Stomach (tissue), 9 donors: ENCODE results near the gene GPX7. TPM values are rescaled to one million over a fixed set of nuclear protein-coding genes. Genes with fewer than 3 reads are reported as not detected.

Experiments
- DNase-seq, 2 donors: peaks; one replicate each; pipeline versions ENCODE4 v3.0.0 to v3.0.0-alpha.2; 2013 to 2019
- H3K27ac ChIP-seq, 5 donors: fragments of 200-600 bp in 4 of 5; sonication (generic) in 4 of 5; one replicate each; pipeline ENCODE4 v1.5.1; 2013 to 2019; ENCODE audit warnings: mild to moderate bottlenecking in 1 of 5, moderate library complexity in 1 of 5
- H3K27me3 ChIP-seq, 3 donors: fragments of 200-600 bp; sonication (generic); one replicate each; pipeline ENCODE4 v1.5.1; 2017 to 2019; ENCODE audit warnings: mixed run types in 1 of 3
- H3K36me3 ChIP-seq, 4 donors: fragments of 200-600 bp; sonication (generic); 1 replicate in 3 of 4; 2 replicates in 1 of 4; pipeline ENCODE4 v1.5.1; 2016 to 2019
- H3K4me1 ChIP-seq, 4 donors: fragments of 200-600 bp; sonication (generic); one replicate each; pipeline ENCODE4 v1.5.1; 2016 to 2019
- H3K4me3 ChIP-seq, 4 donors: fragments of 200-600 bp; sonication (generic) in 3 of 4; one replicate each; pipeline ENCODE4 v1.5.1; 2016 to 2019; ENCODE audit warnings: mild to moderate bottlenecking in 1 of 4
- H3K9me3 ChIP-seq, 4 donors: fragments of 200-600 bp; sonication (generic); one replicate each; pipeline ENCODE4 v1.5.1; 2016 to 2019
- EP300 ChIP-seq: sonication (generic); formaldehyde crosslinking; IDR thresholded peaks from one replicate; pipeline ENCODE4 v1.6.1; 2017; ENCODE audit warnings: antibody characterized with exemption
- POLR2A ChIP-seq, 4 donors: fragments of 450-650 bp; IDR thresholded peaks; one replicate each; pipeline ENCODE4 v1.6.1; 2016; ENCODE audit warnings: antibody characterized with exemption in 4 of 4, control low read depth in 2 of 4, mild to moderate bottlenecking in 1 of 4, moderate library complexity in 1 of 4
- POLR2AphosphoS5 ChIP-seq, 3 donors: sonication (generic); formaldehyde crosslinking; IDR thresholded peaks; one replicate each; pipeline ENCODE4 v1.6.1; 2016; ENCODE audit warnings: antibody characterized with exemption in 3 of 3
- WGBS, 5 donors: extraction: QIAGEN DNeasy Blood & Tissue Kit in 3 of 5; methylation state at CpG; one replicate each; pipeline versions ENCODE4 v1.1.5 to v1.1.7; 2013 to 2018; 5-methylcytosine and 5-hydroxymethylcytosine counted together
- intact Hi-C: fragments of 100-400 bp; cut with DNase I; formaldehyde crosslinking; loops from one replicate; pipeline ENCODE4 v1.15.1; 2023; ENCODE audit warnings: low total_unique reads
- polyA plus RNA-seq, 3 donors: library from polyadenylated mRNA; stranded (reverse); fragments of 200-250 nt; gene quantifications; one replicate each; pipeline ENCODE4 v1.2.3, GENCODE V29; 2013
- total RNA-seq, 5 donors: library from RNA; depleted of rRNA; stranded (reverse); fragments of >200 nt; gene quantifications; one replicate each; pipeline versions ENCODE4 v1.1.0 to v1.2.3, GENCODE V29; 2014 to 2016
- TF ChIP-seq, protein P1 (sequence below), 7 experiments: fragments of 450-650 bp in 4 of 7; fragments of 200-600 bp in 3 of 7; sonication (generic) in 3 of 7; IDR thresholded peaks; one replicate each; pipeline ENCODE4 v1.5.1; 2016 to 2019; ENCODE audit warnings: antibody characterized with exemption in 7 of 7, control low read depth in 2 of 7, mild to moderate bottlenecking in 1 of 7
- donor health status: healthy with polysubstance abuse.
- donor health status: Bipolar disorder and iron deficiency.
- donor health status: healthy.

GPX7 gene
- total and polyA plus RNA-seq, 8 donors: 0.87 to 57.6 (median 7.0) TPM; not detected in 1

DNA sequence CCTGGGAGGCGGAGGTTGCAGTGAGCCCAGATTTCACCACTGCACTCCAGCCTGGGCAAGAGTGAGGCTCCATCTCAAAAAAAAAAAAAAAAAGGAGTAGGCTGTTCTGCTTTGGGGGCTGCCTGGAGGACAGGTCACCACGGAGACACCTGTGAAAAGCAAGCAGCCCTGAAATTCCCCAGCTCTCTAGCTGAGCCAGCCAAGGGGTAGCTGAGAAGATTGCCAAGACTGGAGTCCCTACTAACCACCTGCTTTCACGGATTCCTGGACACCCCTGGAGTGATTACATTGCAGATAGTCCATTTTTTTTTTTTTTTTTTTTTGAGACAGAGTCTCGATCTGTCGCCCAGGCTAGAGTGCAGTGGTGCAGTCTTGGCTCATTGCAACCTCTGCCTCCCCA lies 12.5 kb downstream of the GPX7 start:
- Histone ChIP-seq H3K27ac (no peak overlapping the region), H3K9me3 (no peaks in the 10 kb centered on the region), H3K4me1 (peaks cover 0 to 10% (median 3%) of the 10 kb centered on the region in 4 donors), H3K4me3 (no peak overlapping the region), H3K36me3 (peaks cover 0 to 4% (median under 1%) of the 10 kb centered on the region in 4 donors), H3K27me3 (no peaks in the 10 kb centered on the region)
- intact Hi-C loops: no loop called here
- no peak for TF ChIP-seq POLR2A (IDR thresholded peaks at IDR 0.05)
- TF ChIP-seq, protein P1, sequence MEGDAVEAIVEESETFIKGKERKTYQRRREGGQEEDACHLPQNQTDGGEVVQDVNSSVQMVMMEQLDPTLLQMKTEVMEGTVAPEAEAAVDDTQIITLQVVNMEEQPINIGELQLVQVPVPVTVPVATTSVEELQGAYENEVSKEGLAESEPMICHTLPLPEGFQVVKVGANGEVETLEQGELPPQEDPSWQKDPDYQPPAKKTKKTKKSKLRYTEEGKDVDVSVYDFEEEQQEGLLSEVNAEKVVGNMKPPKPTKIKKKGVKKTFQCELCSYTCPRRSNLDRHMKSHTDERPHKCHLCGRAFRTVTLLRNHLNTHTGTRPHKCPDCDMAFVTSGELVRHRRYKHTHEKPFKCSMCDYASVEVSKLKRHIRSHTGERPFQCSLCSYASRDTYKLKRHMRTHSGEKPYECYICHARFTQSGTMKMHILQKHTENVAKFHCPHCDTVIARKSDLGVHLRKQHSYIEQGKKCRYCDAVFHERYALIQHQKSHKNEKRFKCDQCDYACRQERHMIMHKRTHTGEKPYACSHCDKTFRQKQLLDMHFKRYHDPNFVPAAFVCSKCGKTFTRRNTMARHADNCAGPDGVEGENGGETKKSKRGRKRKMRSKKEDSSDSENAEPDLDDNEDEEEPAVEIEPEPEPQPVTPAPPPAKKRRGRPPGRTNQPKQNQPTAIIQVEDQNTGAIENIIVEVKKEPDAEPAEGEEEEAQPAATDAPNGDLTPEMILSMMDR (IDR thresholded peaks at IDR 0.05): no peak
- WGBS, 5 donors: 91 to 98% (median 94%) methylated on average over 5 of the region's 5 CpGs
- DNase-seq: no peak

DNA sequence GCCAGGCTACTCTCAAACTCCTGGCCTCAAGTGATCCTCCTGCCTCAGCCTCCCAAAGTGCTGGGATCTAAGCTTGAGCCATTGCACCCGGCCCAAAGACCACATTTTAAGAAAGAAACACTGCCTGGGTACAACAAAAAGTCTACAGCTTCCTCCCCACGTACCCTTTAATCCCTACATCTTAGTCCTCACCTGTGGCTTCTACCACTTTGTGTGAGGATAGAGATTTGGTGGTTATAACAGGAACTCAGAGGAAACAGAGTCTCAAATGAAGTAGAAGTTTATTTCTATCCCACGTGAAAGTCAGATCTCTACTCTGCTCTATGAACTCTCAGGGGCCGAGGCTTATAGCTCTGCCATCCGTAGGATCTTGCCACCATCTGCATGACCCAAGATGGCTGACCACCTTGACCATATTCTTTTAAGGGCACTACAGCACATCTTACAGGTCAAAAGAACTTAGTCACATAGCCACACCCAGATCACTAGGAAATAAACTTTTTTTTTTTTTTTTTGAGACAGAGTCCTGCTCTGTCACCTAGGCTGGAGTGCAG lies 13.4 kb downstream of the GPX7 start:
- DNase-seq: no peak
- TF ChIP-seq, protein P1 (IDR thresholded peaks at IDR 0.05): no peak
- TF ChIP-seq POLR2AphosphoS5 (IDR thresholded peaks at IDR 0.05) (no peak), EP300 (no peak), POLR2A (IDR thresholded peaks at IDR 0.05) (no peak)
- intact Hi-C loops: no loop called here
- H3K27ac ChIP-seq: no peak overlapping the region
- H3K27me3 ChIP-seq: no peaks in the 10 kb centered on the region
- peaks cover 0 to 2% (median 0%) of the 10 kb centered on the region in 4 donors for H3K9me3 ChIP-seq
- H3K4me3 ChIP-seq: no peak overlapping the region
- WGBS, 5 donors: 74 to 96% (median 80%) methylated on average over 5 of the region's 5 CpGs
- peaks cover 0 to 2% (median 0%) of the 10 kb centered on the region in 4 donors for H3K36me3 ChIP-seq
- peaks cover 0 to 10% (median 3%) of the 10 kb centered on the region in 4 donors for H3K4me1 ChIP-seq

DNA sequence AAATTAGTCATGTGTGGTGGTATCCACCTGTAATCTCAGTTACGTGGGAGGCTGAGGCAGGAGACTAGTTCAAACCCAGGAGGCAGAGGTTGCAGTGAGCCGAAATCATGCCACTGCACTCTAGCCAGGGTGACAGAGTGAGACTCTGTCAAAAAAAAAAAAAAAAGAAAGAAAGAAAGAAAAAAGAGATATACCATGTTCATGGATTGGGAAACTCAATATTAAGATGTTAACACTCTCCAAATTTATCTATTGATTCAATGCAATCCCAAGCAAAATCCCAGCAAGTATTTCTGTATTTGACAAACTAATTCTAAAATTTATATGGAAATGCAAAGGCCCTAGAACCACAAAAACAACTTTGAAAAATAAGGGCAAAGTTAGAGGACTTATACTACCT lies 19.8 kb downstream of the GPX7 start:
- Histone ChIP-seq H3K27me3 (no peaks in the 10 kb centered on the region), H3K9me3 (peaks cover 4 to 34% (median 23%) of the 10 kb centered on the region in 4 donors), H3K4me3 (no peak overlapping the region), H3K27ac (no peak overlapping the region), H3K4me1 (no peaks in the 10 kb centered on the region), H3K36me3 (peaks cover 0 to 6% (median 0%) of the 10 kb centered on the region in 4 donors)
- TF ChIP-seq POLR2AphosphoS5 (IDR thresholded peaks at IDR 0.05) (no peak), POLR2A (IDR thresholded peaks at IDR 0.05) (no peak), EP300 (no peak)
- TF ChIP-seq, protein P1 (IDR thresholded peaks at IDR 0.05): no peak
- WGBS, 5 donors: 91 to 100% (median 94%) methylated on average over 2 of the region's 2 CpGs
- intact Hi-C loops: no loop called here
- DNase-seq: no peak

DNA sequence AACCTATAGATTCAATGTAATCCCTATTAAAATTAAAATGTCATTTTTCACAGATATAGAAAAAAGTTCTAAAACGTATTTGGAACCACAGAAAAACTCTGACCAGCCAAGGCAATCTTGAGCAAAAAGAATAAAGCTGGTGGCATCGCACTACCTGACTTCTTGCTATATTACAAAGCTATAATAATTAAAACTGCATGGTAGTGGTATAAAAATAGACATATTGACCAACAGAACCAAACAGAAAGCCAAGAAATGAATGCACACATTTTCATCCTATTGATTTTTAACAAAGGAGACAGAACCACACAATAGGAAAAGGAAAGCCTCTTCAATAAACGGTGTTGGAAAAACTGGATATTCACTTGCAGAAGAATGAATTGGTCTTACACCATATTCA lies 21.6 kb downstream of the GPX7 start:
- no peak for DNase-seq
- H3K27me3 ChIP-seq: no peaks in the 10 kb centered on the region
- H3K27ac ChIP-seq: no peak overlapping the region
- TF ChIP-seq POLR2AphosphoS5 (IDR thresholded peaks at IDR 0.05) (no peak), EP300 (no peak), POLR2A (IDR thresholded peaks at IDR 0.05) (no peak)
- TF ChIP-seq, protein P1 (IDR thresholded peaks at IDR 0.05): no peak
- intact Hi-C loops: no loop called here
- H3K9me3 ChIP-seq: peaks cover 4 to 34% (median 23%) of the 10 kb centered on the region in 4 donors
- peaks cover 0 to 6% (median 0%) of the 10 kb centered on the region in 4 donors for H3K36me3 ChIP-seq
- WGBS, 5 donors: 89 to 96% (median 89%) methylated on average over 3 of the region's 3 CpGs
- no peaks in the 10 kb centered on the region for H3K4me1 ChIP-seq
- no peak overlapping the region for H3K4me3 ChIP-seq
